Measurements from ENCODE around the gene MBOAT1.

The MBOAT1 gene

GRCh38 chr6:20129290-20130088, 82.8 kb downstream of the MBOAT1 start:
- DNase-seq = no peak

GRCh38 chr6:20128018-20128417, 84.3 kb downstream of the MBOAT1 start:
- no peak for DNase-seq

- DNase-seq = peak; percentile 32 to 69
Measured at GRCh38 chr6:20126789-20127653, 85.2 kb downstream of the MBOAT1 start.

GRCh38 chr6:20126102-20126752, 86.0 kb downstream of the MBOAT1 start:
- no peak for DNase-seq

GRCh38 chr6:20124545-20124944, 87.7 kb downstream of the MBOAT1 start:
- no peak for DNase-seq

GRCh38 chr6:20119485-20119884, 92.8 kb downstream of the MBOAT1 start:
- DNase-seq = no peak

- no peak for DNase-seq
Measured at GRCh38 chr6:20118892-20119291, 93.4 kb downstream of the MBOAT1 start.

GRCh38 chr6:20117474-20117873, 94.8 kb downstream of the MBOAT1 start:
- no peak for DNase-seq

GRCh38 chr6:20116792-20117191, 95.5 kb downstream of the MBOAT1 start:
- DNase-seq = no peak

GRCh38 chr6:20115246-20115980, 96.9 kb downstream of the MBOAT1 start:
- DNase-seq = no peak

GRCh38 chr6:20113649-20114224, 98.5 kb downstream of the MBOAT1 start:
- no peak for DNase-seq

GRCh38 chr6:20112841-20113240, 99.4 kb downstream of the MBOAT1 start:
- DNase-seq = no peak

GRCh38 chr6:20112241-20112640, 100.0 kb downstream of the MBOAT1 start:
- DNase-seq = no peak

GRCh38 chr6:20110478-20110877, 101.8 kb downstream of the MBOAT1 start:
- no peak for DNase-seq

- DNase-seq = no peak
Measured at GRCh38 chr6:20109526-20109925, 102.7 kb downstream of the MBOAT1 start.

GRCh38 chr6:20105838-20106237, 106.4 kb downstream of the MBOAT1 start:
- DNase-seq = no peak

GRCh38 chr6:20104696-20105095, 107.6 kb downstream of the MBOAT1 start:
- no peak for DNase-seq

GRCh38 chr6:20102397-20103073, 109.7 kb downstream of the MBOAT1 start:
- DNase-seq = no peak

GRCh38 chr6:20099156-20099555, 113.1 kb downstream of the MBOAT1 start:
- DNase-seq = no peak

GRCh38 chr6:20098267-20098876, 113.9 kb downstream of the MBOAT1 start:
- DNase-seq = no peak

- DNase-seq = no peak
Measured at GRCh38 chr6:20096536-20096935, 115.7 kb downstream of the MBOAT1 start.

Measured in stimulated activated CD4-positive, alpha-beta T cell treated with anti-CD3 and anti-CD28 coated beads, Interleukin-4, amount 100 ng/mL, for 4 hours (primary cell).